Amniotic stem cell (primary cell): Measurements from ENCODE around the gene SLC35E2B.

Source experiments
- DNase-seq: peaks from one replicate; lab custom pipeline; 2025; lab: John Stamatoyannopoulos, UW

The SLC35E2B gene

GRCh38 chr1:1609822-1610485 lies 82.6 kb downstream of the SLC35E2B start:
- no peak for DNase-seq
